ENCODE measurements around the gene AMPD3. TPM values are rescaled to one million over a fixed set of nuclear protein-coding genes. Genes with fewer than 3 reads are reported as not detected.

The AMPD3 gene
- polyA plus RNA-seq, 1 donor from 2014 or later, result not detected

DNA sequence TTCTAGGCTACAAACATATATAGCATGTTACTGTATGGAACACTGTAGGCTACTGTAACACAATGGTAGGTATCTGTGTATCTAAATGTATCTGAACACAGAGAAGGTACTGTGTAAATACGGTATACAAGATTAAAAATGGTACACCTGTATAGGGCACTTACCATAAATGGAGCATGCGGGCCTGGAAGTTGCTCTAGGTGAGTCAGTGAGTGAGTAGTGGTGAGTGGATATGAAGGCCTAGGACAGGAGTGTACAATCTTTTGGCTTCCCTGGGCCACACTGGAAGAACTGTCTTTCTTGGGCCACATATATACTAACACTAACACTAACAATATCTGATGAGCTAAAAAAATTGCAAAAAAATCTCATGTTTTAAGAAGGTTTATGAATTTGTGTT lies 64.6 kb downstream of the AMPD3 start:
- H3K27me3 ChIP-seq (ENCODE audit: insufficient read depth, low read depth, low read length), result no peaks in the 10 kb centered on the region
- H3K9me3 ChIP-seq (ENCODE audit: low read length), result no peaks in the 10 kb centered on the region
- no peaks in the 10 kb centered on the region for H3F3A ChIP-seq (ENCODE audit: insufficient read depth, low read length, poor library complexity, severe bottlenecking)
- H3K36me3 ChIP-seq (ENCODE audit: insufficient read depth, low read length), result peaks cover 5% of the 10 kb centered on the region
- no peaks in the 10 kb centered on the region for H3K9me2 ChIP-seq (ENCODE audit: insufficient read depth, low read length)
- TF ChIP-seq RAD21 (conservative IDR thresholded peaks at IDR 0.05), result no peak
- TF ChIP-seq, protein P1, sequence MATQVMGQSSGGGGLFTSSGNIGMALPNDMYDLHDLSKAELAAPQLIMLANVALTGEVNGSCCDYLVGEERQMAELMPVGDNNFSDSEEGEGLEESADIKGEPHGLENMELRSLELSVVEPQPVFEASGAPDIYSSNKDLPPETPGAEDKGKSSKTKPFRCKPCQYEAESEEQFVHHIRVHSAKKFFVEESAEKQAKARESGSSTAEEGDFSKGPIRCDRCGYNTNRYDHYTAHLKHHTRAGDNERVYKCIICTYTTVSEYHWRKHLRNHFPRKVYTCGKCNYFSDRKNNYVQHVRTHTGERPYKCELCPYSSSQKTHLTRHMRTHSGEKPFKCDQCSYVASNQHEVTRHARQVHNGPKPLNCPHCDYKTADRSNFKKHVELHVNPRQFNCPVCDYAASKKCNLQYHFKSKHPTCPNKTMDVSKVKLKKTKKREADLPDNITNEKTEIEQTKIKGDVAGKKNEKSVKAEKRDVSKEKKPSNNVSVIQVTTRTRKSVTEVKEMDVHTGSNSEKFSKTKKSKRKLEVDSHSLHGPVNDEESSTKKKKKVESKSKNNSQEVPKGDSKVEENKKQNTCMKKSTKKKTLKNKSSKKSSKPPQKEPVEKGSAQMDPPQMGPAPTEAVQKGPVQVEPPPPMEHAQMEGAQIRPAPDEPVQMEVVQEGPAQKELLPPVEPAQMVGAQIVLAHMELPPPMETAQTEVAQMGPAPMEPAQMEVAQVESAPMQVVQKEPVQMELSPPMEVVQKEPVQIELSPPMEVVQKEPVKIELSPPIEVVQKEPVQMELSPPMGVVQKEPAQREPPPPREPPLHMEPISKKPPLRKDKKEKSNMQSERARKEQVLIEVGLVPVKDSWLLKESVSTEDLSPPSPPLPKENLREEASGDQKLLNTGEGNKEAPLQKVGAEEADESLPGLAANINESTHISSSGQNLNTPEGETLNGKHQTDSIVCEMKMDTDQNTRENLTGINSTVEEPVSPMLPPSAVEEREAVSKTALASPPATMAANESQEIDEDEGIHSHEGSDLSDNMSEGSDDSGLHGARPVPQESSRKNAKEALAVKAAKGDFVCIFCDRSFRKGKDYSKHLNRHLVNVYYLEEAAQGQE (IDR thresholded peaks at IDR 0.05; ENCODE audit: borderline replicate concordance), result no peak
- TF ChIP-seq EP300 (conservative IDR thresholded peaks at IDR 0.05; ENCODE audit: poor library complexity, severe bottlenecking), result no peak
- TF ChIP-seq SMC3 (conservative IDR thresholded peaks at IDR 0.05; ENCODE audit: poor library complexity), result no peak
- TF ChIP-seq TAF1 (IDR thresholded peaks at IDR 0.05; ENCODE audit: low read depth), result no peak
- TF ChIP-seq MXI1 (conservative IDR thresholded peaks at IDR 0.05; ENCODE audit: poor library complexity, severe bottlenecking), result no peak
- no peak for TF ChIP-seq CTCF (IDR thresholded peaks at IDR 0.05; ENCODE audit: poor library complexity, severe bottlenecking)
- TF ChIP-seq EZH2 (IDR thresholded peaks at IDR 0.05; ENCODE audit: borderline replicate concordance, insufficient read depth, low read length, poor library complexity, severe bottlenecking), result no peak
- TF ChIP-seq POLR2AphosphoS5 (IDR thresholded peaks at IDR 0.05), result no peak
- no peak overlapping the region for H2AFZ ChIP-seq (ENCODE audit: low read depth, low read length)
- H3K27ac ChIP-seq (ENCODE audit: low read length), result no peak overlapping the region
- no peak overlapping the region for H3K9ac ChIP-seq (ENCODE audit: low read length)
- H4K20me1 ChIP-seq (ENCODE audit: insufficient read depth), result no peaks in the 10 kb centered on the region
- no peak overlapping the region for H3K4me3 ChIP-seq (ENCODE audit: low read length)
- H3K79me2 ChIP-seq (replicated peaks; ENCODE audit: insufficient read depth, low read length), result no peaks in the 10 kb centered on the region
- H3K4me2 ChIP-seq (ENCODE audit: low read length), result no peak overlapping the region

- no peaks in the 10 kb centered on the region for H3K27me3 ChIP-seq (ENCODE audit: insufficient read depth, low read depth, low read length)
- no peak overlapping the region for H3K27ac ChIP-seq (ENCODE audit: low read length)
- no peak overlapping the region for H2AFZ ChIP-seq (ENCODE audit: low read depth, low read length)
- H3K4me3 ChIP-seq (ENCODE audit: low read length), result no peak overlapping the region
- TF ChIP-seq TAF1 (IDR thresholded peaks at IDR 0.05; ENCODE audit: low read depth) (no peak), CTCF (IDR thresholded peaks at IDR 0.05; ENCODE audit: poor library complexity, severe bottlenecking) (no peak), SMC3 (conservative IDR thresholded peaks at IDR 0.05; ENCODE audit: poor library complexity) (no peak), MXI1 (conservative IDR thresholded peaks at IDR 0.05; ENCODE audit: poor library complexity, severe bottlenecking) (no peak), POLR2AphosphoS5 (IDR thresholded peaks at IDR 0.05) (no peak), EP300 (conservative IDR thresholded peaks at IDR 0.05; ENCODE audit: poor library complexity, severe bottlenecking) (no peak), RAD21 (conservative IDR thresholded peaks at IDR 0.05) (no peak), EZH2 (IDR thresholded peaks at IDR 0.05; ENCODE audit: borderline replicate concordance, insufficient read depth, low read length, poor library complexity, severe bottlenecking) (no peak)
- TF ChIP-seq, protein P1 (IDR thresholded peaks at IDR 0.05; ENCODE audit: borderline replicate concordance), result no peak
- H3K9me2 ChIP-seq (ENCODE audit: insufficient read depth, low read length), result no peaks in the 10 kb centered on the region
- H3K9me3 ChIP-seq (ENCODE audit: low read length), result no peaks in the 10 kb centered on the region
- H3K4me2 ChIP-seq (ENCODE audit: low read length), result no peak overlapping the region
- peaks cover 5% of the 10 kb centered on the region for H3K36me3 ChIP-seq (ENCODE audit: insufficient read depth, low read length)
- H3K9ac ChIP-seq (ENCODE audit: low read length), result no peak overlapping the region
- H3K79me2 ChIP-seq (replicated peaks; ENCODE audit: insufficient read depth, low read length), result no peaks in the 10 kb centered on the region
- no peaks in the 10 kb centered on the region for H4K20me1 ChIP-seq (ENCODE audit: insufficient read depth)
- no peaks in the 10 kb centered on the region for H3F3A ChIP-seq (ENCODE audit: insufficient read depth, low read length, poor library complexity, severe bottlenecking)
Measured at GRCh38 chr11:10520562-10520961, 65.5 kb downstream of the AMPD3 start.

All from neural cell (in vitro differentiated cells).